Neutrophil (primary cell): ENCODE measurements around the gene TPRN.

Source experiments
- H3K27ac ChIP-seq: fragments of 200-600 bp; sonication (generic); 2 replicates; pipeline ENCODE4 v1.5.1; 2016; ENCODE audit warnings: mild to moderate bottlenecking, moderate library complexity
- H3K27me3 ChIP-seq: fragments of 200-600 bp; sonication (generic); 2 replicates; pipeline ENCODE4 v1.6.0; 2016; ENCODE audit warnings: mild to moderate bottlenecking
- H3K36me3 ChIP-seq: fragments of 200-600 bp; sonication (generic); 2 replicates; pipeline ENCODE4 v1.5.1; 2017
- H3K4me1 ChIP-seq, 2 experiments: fragments of 200-600 bp in 1 of 2; sonication (generic) in 1 of 2; 1 replicate in 1 of 2; 2 replicates in 1 of 2; pipeline versions ENCODE4 v1.5.1 to v1.6.1; 2013 to 2016; ENCODE audit warnings: low read depth in 1 of 2, low read length in 1 of 2, mild to moderate bottlenecking in 1 of 2, moderate library complexity in 1 of 2; ENCODE audit not compliant: control insufficient read depth in 1 of 2, insufficient read depth in 1 of 2
- H3K4me3 ChIP-seq, 2 experiments: fragments of 200-600 bp in 1 of 2; sonication (generic) in 1 of 2; 1 replicate in 1 of 2; 2 replicates in 1 of 2; pipeline ENCODE4 v1.5.1; 2013 to 2016; ENCODE audit warnings: low read depth in 1 of 2, low read length in 1 of 2, mild to moderate bottlenecking in 1 of 2, moderate library complexity in 1 of 2
- H3K9me3 ChIP-seq: fragments of 200-600 bp; sonication (generic); 2 replicates; pipeline ENCODE4 v1.5.1; 2016
- TF ChIP-seq, protein P1 (sequence below): fragments of 200-600 bp; sonication (generic); IDR thresholded peaks from 2 replicates; pipeline ENCODE4 v1.5.1; 2016; ENCODE audit warnings: antibody characterized with exemption

TPRN gene

GRCh38 chr9:137188086-137188489 is 12.5 kb downstream of the TPRN start:
- peaks cover 34% of the 10 kb centered on the region in 2 experiments for H3K4me1 ChIP-seq
- H3K4me3 ChIP-seq = peak overlapping the region; percentile 81 to 97
- TF ChIP-seq, protein P1, sequence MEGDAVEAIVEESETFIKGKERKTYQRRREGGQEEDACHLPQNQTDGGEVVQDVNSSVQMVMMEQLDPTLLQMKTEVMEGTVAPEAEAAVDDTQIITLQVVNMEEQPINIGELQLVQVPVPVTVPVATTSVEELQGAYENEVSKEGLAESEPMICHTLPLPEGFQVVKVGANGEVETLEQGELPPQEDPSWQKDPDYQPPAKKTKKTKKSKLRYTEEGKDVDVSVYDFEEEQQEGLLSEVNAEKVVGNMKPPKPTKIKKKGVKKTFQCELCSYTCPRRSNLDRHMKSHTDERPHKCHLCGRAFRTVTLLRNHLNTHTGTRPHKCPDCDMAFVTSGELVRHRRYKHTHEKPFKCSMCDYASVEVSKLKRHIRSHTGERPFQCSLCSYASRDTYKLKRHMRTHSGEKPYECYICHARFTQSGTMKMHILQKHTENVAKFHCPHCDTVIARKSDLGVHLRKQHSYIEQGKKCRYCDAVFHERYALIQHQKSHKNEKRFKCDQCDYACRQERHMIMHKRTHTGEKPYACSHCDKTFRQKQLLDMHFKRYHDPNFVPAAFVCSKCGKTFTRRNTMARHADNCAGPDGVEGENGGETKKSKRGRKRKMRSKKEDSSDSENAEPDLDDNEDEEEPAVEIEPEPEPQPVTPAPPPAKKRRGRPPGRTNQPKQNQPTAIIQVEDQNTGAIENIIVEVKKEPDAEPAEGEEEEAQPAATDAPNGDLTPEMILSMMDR = no peak
- peaks cover 60% of the 10 kb centered on the region for H3K36me3 ChIP-seq
- H3K9me3 ChIP-seq = no peaks in the 10 kb centered on the region
- H3K27ac ChIP-seq = peak overlapping the region; percentile 98
- H3K27me3 ChIP-seq = no peaks in the 10 kb centered on the region

DNA sequence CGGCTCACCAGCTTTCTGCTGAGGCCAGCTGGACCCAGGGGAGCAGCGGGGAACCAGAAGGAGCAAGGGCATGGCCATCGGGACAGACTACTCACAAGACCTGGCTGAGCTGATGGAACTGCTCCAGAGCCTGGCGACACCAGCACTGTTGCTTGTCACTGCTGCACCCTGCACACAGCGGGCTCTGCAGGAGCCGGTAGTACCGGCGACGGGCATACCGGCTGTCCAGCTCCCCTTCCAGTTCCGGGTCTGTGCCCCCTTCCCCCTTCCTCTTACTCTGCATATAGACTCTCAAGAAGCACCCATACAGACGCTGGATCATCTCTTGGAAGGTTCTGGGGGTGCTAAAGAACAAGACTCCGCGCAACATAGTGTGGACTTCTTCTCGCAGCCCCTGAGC is 13.2 kb downstream of the TPRN start:
- Histone ChIP-seq H3K9me3 (no peaks in the 10 kb centered on the region), H3K36me3 (peaks cover 67% of the 10 kb centered on the region), H3K27ac (peak overlapping the region; percentile 98), H3K4me1 (peaks cover 34% of the 10 kb centered on the region in 2 experiments), H3K27me3 (no peaks in the 10 kb centered on the region), H3K4me3 (peak overlapping the region; percentile 81 to 97)
- TF ChIP-seq, protein P1 = no peak

DNA sequence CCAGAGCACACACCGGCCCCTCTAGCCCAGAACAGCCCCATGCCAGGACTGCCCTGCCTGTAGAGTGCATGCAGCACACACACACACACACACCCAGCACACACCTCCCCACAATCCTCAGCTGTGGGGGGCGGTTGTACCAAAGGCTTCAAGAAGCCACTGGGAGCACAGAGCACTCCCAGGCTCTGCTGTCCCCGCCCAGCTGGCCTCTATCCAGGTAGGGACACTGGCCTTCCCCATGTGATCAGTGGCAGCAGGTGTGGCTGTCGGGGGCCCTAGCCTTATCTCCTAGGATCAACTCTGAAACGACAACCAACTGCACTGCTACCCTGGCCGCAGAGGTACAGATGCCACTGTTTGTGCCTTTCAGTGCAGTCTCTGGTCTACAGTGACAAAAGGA is 14.2 kb downstream of the TPRN start:
- peaks cover 77% of the 10 kb centered on the region for H3K36me3 ChIP-seq
- H3K4me3 ChIP-seq = no peak overlapping the region
- H3K27ac ChIP-seq = no peak overlapping the region
- TF ChIP-seq, protein P1 = no peak
- peaks cover 34% of the 10 kb centered on the region in 2 experiments for H3K4me1 ChIP-seq
- no peaks in the 10 kb centered on the region for H3K9me3 ChIP-seq
- H3K27me3 ChIP-seq = no peaks in the 10 kb centered on the region

GRCh38 chr9:137185921-137186320 is 14.6 kb downstream of the TPRN start:
- TF ChIP-seq, protein P1 = no peak
- Histone ChIP-seq H3K4me3 (no peak overlapping the region), H3K36me3 (peaks cover 77% of the 10 kb centered on the region), H3K27me3 (no peaks in the 10 kb centered on the region), H3K9me3 (no peaks in the 10 kb centered on the region), H3K27ac (no peak overlapping the region), H3K4me1 (peaks cover 34% of the 10 kb centered on the region in 2 experiments)

GRCh38 chr9:137184881-137185660 is 15.5 kb downstream of the TPRN start:
- Histone ChIP-seq H3K36me3 (peaks cover 77% of the 10 kb centered on the region), H3K27me3 (no peaks in the 10 kb centered on the region), H3K27ac (no peak overlapping the region), H3K9me3 (no peaks in the 10 kb centered on the region), H3K4me3 (no peak overlapping the region), H3K4me1 (peaks cover 30 to 32% of the 10 kb centered on the region in 2 experiments)
- TF ChIP-seq, protein P1 = no peak
